CD14-positive monocyte (primary cell): ENCODE measurements around the gene NRROS. TPM values are rescaled to one million over a fixed set of nuclear protein-coding genes. Genes with fewer than 3 reads are reported as not detected.

Source experiments
- DNase-seq, 3 donors: peaks; one replicate each; pipeline ENCODE4 v3.0.0-alpha.2; 2011 to 2022
- H2AFZ ChIP-seq: 2 replicates; pipeline ENCODE4 v1.6.0; 2012; ENCODE audit warnings: mild to moderate bottlenecking, low read depth, low read length, inconsistent platforms; ENCODE audit not compliant: insufficient read depth, poor library complexity, severe bottlenecking
- H3K27ac ChIP-seq, 2 donors: 1 replicate in 1 of 2; 2 replicates in 1 of 2; pipeline ENCODE4 v1.5.1; 2012 to 2013; ENCODE audit warnings: low read length in 2 of 2, control low read depth in 1 of 2, inconsistent platforms in 1 of 2, low read depth in 1 of 2, mild to moderate bottlenecking in 1 of 2
- H3K27me3 ChIP-seq, 2 donors: one replicate each; pipeline versions ENCODE4 v1.6.0 to v1.6.1; 2011 to 2013; ENCODE audit warnings: low read length in 2 of 2; ENCODE audit not compliant: control insufficient read depth in 2 of 2, insufficient read depth in 2 of 2
- H3K36me3 ChIP-seq, 2 donors: replicated peaks in 1 of 2; 1 replicate in 1 of 2; 2 replicates in 1 of 2; pipeline versions ENCODE4 v1.5.1 to v1.6.1; 2012 to 2013; ENCODE audit warnings: low read length in 2 of 2, control low read depth in 1 of 2, inconsistent platforms in 1 of 2, mild to moderate bottlenecking in 1 of 2; ENCODE audit not compliant: insufficient read depth in 2 of 2, control insufficient read depth in 1 of 2
- H3K4me1 ChIP-seq, 2 donors: 1 replicate in 1 of 2; 2 replicates in 1 of 2; pipeline versions ENCODE4 v1.5.1 to v1.6.1; 2012 to 2013; ENCODE audit warnings: low read length in 2 of 2, control low read depth in 1 of 2, inconsistent platforms in 1 of 2, mild to moderate bottlenecking in 1 of 2, moderate library complexity in 1 of 2; ENCODE audit not compliant: insufficient read depth in 2 of 2, control insufficient read depth in 1 of 2
- H3K4me2 ChIP-seq: replicated peaks from 2 replicates; pipeline ENCODE3; 2012; ENCODE audit warnings: low read length, moderate library complexity, mild to moderate bottlenecking; ENCODE audit not compliant: poor library complexity, severe bottlenecking; ENCODE audit errors: extremely low read depth
- H3K4me3 ChIP-seq, 3 experiments: fragments of 200-600 bp in 1 of 3; sonication (generic) in 1 of 3; replicated peaks in 1 of 3; 1 replicate in 2 of 3; 2 replicates in 1 of 3; pipeline ENCODE4 v1.5.1; 2011 to 2013; ENCODE audit warnings: low read length in 3 of 3, mild to moderate bottlenecking in 3 of 3, control low read depth in 2 of 3, low read depth in 2 of 3, inconsistent platforms in 1 of 3, moderate library complexity in 1 of 3
- H3K79me2 ChIP-seq: 2 replicates; pipeline ENCODE4 v1.6.0; 2012; ENCODE audit warnings: mild to moderate bottlenecking, control low read depth, inconsistent platforms, low read length, moderate library complexity; ENCODE audit not compliant: insufficient read depth
- H3K9ac ChIP-seq: 2 replicates; pipeline ENCODE4 v1.6.0; 2017; ENCODE audit warnings: low read length, mild to moderate bottlenecking; ENCODE audit not compliant: insufficient read depth, poor library complexity, severe bottlenecking
- H3K9me3 ChIP-seq, 2 donors: replicated peaks in 1 of 2; 1 replicate in 1 of 2; 2 replicates in 1 of 2; pipeline versions ENCODE4 v1.5.1 to v1.6.1; 2012 to 2013; ENCODE audit warnings: low read length in 2 of 2, control low read depth in 1 of 2; ENCODE audit not compliant: control insufficient read depth in 1 of 2, insufficient read depth in 1 of 2
- H4K20me1 ChIP-seq: 2 replicates; pipeline ENCODE4 v1.6.0; 2012; ENCODE audit warnings: mild to moderate bottlenecking, low read length, control low read depth, moderate library complexity; ENCODE audit not compliant: insufficient read depth
- H3K27ac Mint-ChIP-seq, 7 donors: one replicate each; pipeline ENCODE4 v1.8.0; 2020; ENCODE audit warnings: mild to moderate bottlenecking in 7 of 7, mixed read lengths in 7 of 7, moderate library complexity in 6 of 7, inconsistent platforms in 2 of 7
- H3K27me3 Mint-ChIP-seq, 3 donors: one replicate each; pipeline ENCODE4 v1.8.0; 2021 to 2022; ENCODE audit warnings: low read depth in 3 of 3, mild to moderate bottlenecking in 3 of 3, mixed read lengths in 3 of 3, moderate library complexity in 3 of 3, inconsistent platforms in 1 of 3
- H3K36me3 Mint-ChIP-seq, 2 donors: one replicate each; pipeline ENCODE4 v1.8.0; 2020; ENCODE audit warnings: mixed read lengths in 2 of 2, inconsistent platforms in 1 of 2, mild to moderate bottlenecking in 1 of 2
- H3K4me1 Mint-ChIP-seq: one replicate; pipeline ENCODE4 v1.8.0; 2020; ENCODE audit warnings: mild to moderate bottlenecking, mixed read lengths
- H3K4me3 Mint-ChIP-seq, 2 donors: one replicate each; pipeline ENCODE4 v1.8.0; 2020; ENCODE audit warnings: mild to moderate bottlenecking in 2 of 2, mixed read lengths in 2 of 2, moderate library complexity in 1 of 2
- H3K9me3 Mint-ChIP-seq, 7 donors: one replicate each; pipeline ENCODE4 v1.8.0; 2020 to 2022; ENCODE audit warnings: mixed read lengths in 7 of 7, mild to moderate bottlenecking in 6 of 7, moderate library complexity in 6 of 7, inconsistent platforms in 2 of 7
- CTCF ChIP-seq: fragments of 200-600 bp; IDR thresholded peaks from one replicate; pipeline ENCODE4 v1.8.0; 2022; ENCODE audit warnings: antibody characterized with exemption, mild to moderate bottlenecking
- WGBS: methylation state at CpG from one replicate; pipeline ENCODE4 v1.1.5; 2013; ENCODE audit warnings: missing lambda C conversion rate; ENCODE audit not compliant: insufficient coverage; 5-methylcytosine and 5-hydroxymethylcytosine counted together
- intact Hi-C, 2 donors: fragments of 100-400 bp; cut with micrococcal nuclease; formaldehyde crosslinking; loops; one replicate each; pipeline versions ENCODE4 v1.15.0 to v1.15.1; 2023
- polyA minus RNA-seq: library from RNA; depleted of rRNA, polyadenylated mRNA; stranded (reverse); fragments of >200 nt; gene quantifications from 2 replicates; pipeline ENCODE4 v1.2.3, GENCODE V29; 2012
- polyA plus RNA-seq, 3 donors: library from polyadenylated mRNA; depleted of rRNA in 1 of 3; unstranded in 2 of 3; stranded (reverse) in 1 of 3; fragments of 300-500 nt in 2 of 3; fragments of >200 nt in 1 of 3; fragmentation: Illumina TruSeq in 2 of 3; gene quantifications; 1 replicate in 2 of 3; 2 replicates in 1 of 3; pipeline ENCODE4 v1.2.3, GENCODE V29; 2012 to 2021
- total RNA-seq, 12 experiments: library from RNA in 1 of 12; stranded (reverse) in 1 of 12; fragments of 120-200 nt in 1 of 12; gene quantifications; one replicate each; pipeline ENCODE4 v1.2.4 and lab custom pipeline; 2013 to 2026; ENCODE audit warnings: mixed read lengths in 6 of 12, inconsistent platforms in 1 of 12

The NRROS gene
- total RNA-seq (2013): 30.9 TPM
- polyA plus RNA-seq (100 to 1,000 TPM in 1 of 3 donors, 1 to 10 TPM in 2; 5.9 to 109 (median 7.5) TPM), polyA minus RNA-seq (62.6 and 77.5 TPM in 2 replicates), total RNA-seq (lab: John Stamatoyannopoulos, UW) (3.6 to 51.3 (median 26.1) reads per million in 11 experiments)

DNA sequence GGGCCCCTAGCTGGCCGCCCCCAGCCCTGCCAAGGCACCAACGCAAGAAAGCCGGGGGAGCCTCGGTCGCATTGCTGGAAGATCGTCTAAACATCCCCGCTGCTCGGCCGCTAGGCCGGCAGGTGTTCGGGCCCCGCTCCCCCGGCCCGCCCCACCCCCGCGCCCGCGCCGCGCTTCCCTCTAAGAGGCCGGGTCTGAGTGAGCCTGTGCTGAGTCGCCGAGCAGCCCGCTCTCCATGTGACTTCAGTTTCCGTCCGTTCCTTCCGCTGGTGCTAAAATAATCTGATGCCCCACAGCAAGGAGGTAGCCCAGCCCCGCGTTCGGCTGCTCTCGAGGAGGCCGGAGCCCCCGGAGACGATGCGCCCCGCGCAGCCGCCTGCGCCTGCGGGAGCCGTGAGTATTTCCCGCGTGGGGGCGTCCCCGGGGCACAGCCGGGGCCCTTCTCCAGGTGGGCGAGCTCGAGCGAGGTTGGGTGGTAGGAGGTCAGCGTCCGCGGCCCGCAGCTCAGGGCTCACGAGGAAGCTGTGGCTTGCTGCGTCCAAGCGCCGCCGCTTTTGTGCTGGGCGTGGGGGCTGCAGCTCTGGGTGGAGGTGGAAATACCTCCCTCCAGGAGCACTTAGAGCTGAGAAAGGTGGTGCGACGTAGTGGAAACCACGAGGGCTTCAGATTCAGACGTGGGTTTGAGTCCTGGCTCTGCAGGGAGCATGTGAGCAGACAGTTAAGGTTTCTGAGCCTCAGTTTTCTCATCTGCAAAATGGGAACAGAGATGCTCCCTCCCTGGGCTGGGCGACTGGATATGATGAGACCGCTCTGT is at the start of gene NRROS:
TSS of gene NRROS (plus strand) at position 212 of the 814 bp plus-strand sequence. CDS start 14,846 bp downstream, outside the sequence.
- peak within 1 kb of the TSS; percentile 82 for H3K4me2 ChIP-seq
- H3K4me1 ChIP-seq: peaks cover 86 to 95% of the 10 kb centered on the region in 2 donors
- peaks cover 97% of the 10 kb centered on the region for H3K79me2 ChIP-seq

More for the DNA sequence above, at the start of gene NRROS:
- TF ChIP-seq CTCF: no peak
- Histone ChIP-seq H3K9ac (peak within 1 kb of the TSS; percentile 88), H4K20me1 (peaks cover 42% of the 10 kb centered on the region), H3K27ac (peak within 1 kb of the TSS; percentile 95 to 96), H3K27me3 (no peaks in the 10 kb centered on the region), H2AFZ (peak within 1 kb of the TSS; percentile 74), H3K9me3 (no peaks in the 10 kb centered on the region), H3K4me3 (peak within 1 kb of the TSS; percentile 86 to 94 (median 93)), H3K36me3 (peaks cover 11 to 13% of the 10 kb centered on the region in 2 donors)
- Mint-ChIP-seq H3K36me3 (peaks cover 33 to 39% of the 10 kb centered on the region in 2 donors), H3K27me3 (peaks cover 0 to 3% (median 0%) of the 10 kb centered on the region in 3 donors), H3K4me1 (peaks cover 78% of the 10 kb centered on the region), H3K27ac (peak within 1 kb of the TSS; percentile 93 to 100 (median 99)), H3K4me3 (peak within 1 kb of the TSS; percentile 95 to 99), H3K9me3 (peaks cover 0 to 2% (median 0%) of the 10 kb centered on the region in 7 donors)
- DNase-seq: peak; percentile 79 to 84 (median 83)
- intact Hi-C loops: loop anchor here in 1 of 2 donors (5.0 to 10.0 kb wide), 2 partner anchors 48 to 735 kb away; partner anchors contain the start of gene TNK2
- WGBS: under 1% methylated on average over 61 of the region's 65 CpGs
